NCI-H146 treated with DMSO at 0.1 percent for 48 hours (cell line): Measurements from ENCODE around the gene CACNA1C.

Experiments
- DNase-seq: peaks from one replicate; lab custom pipeline; 2025; ENCODE audit not compliant: unreplicated experiment; lab: John Stamatoyannopoulos, UW

The CACNA1C gene

DNA sequence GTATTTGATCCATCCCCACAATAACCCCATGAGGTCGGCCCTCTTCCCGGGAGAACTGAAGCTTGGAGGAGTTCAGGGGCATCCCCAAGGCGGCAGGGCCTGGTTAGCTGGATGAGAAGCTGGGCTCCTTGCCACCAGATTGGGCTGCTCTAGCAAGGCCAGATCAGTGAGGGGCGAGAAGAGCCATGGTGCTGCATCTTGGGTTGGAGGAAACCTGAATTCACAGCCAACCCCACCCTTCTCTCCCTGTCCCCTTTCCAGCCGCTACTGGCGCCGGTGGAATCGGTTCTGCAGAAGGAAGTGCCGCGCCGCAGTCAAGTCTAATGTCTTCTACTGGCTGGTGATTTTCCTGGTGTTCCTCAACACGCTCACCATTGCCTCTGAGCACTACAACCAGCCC, 513.4 kb downstream of the CACNA1C start:
- no peak for DNase-seq

DNA sequence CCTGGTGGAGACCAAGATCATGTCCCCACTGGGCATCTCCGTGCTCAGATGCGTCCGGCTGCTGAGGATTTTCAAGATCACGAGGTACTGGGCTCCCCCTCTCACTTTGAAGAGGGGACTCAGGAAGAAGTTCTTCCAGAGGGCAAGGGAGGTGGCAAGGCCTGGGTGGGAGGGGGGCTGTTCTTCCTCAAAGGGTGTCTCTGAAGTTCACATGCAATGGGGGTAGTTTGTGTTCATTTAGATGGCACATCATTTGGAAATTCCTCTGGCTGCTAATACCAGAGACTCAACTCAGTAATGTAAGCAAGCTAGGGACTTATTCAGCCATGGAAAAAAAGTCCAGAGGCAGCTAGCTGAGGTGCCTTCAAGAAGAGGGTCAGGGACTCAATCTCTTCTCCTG, 514.9 kb downstream of the CACNA1C start:
- no peak for DNase-seq

DNA sequence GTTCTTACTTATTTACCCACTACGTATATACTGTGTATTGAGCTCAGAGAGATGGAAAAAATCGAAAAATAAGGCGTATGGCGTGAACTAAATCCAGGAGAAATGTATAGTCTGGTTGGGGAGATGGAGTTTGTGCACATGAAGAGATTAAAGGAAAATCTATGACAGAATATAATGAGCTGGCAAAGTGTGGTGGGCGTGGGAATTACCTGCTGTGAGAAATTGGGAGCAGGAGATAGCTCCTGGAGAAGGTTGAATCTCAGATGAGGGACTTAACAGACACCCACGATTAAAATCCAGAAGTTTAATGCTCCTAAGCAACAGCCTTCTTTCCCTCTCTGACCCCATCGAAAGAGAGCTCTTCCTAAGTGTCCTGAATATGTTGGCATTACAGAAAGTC, 517.8 kb downstream of the CACNA1C start:
- DNase-seq: no peak

DNA sequence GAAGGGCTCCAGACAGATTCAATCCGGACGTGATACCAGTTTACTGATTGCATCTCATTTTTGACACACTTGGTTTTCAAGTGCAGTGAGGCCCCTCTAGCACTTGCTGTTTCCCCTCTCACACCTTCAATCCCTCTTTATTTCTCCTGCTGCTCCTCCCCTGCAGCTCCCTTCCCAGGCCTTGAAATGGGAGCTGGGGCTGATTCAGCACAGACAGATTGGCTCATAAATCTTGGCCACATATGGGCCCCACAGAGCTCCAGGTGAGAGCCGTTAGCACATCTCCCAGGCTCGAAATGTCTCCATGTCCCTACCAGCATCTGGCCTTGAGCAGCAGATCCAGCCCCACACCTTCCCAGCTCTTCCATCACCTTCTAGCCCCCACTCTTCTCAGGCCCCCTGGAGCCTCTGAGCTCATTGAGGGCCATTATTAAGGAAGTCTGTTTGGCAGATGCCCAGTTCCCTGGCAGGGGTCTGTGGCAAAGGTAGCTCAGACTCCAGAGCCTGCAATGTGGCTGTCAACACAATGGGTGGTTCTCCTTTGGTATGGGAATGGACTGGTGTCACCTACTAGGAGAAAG, 521.7 kb downstream of the CACNA1C start:
- DNase-seq: no peak

DNA sequence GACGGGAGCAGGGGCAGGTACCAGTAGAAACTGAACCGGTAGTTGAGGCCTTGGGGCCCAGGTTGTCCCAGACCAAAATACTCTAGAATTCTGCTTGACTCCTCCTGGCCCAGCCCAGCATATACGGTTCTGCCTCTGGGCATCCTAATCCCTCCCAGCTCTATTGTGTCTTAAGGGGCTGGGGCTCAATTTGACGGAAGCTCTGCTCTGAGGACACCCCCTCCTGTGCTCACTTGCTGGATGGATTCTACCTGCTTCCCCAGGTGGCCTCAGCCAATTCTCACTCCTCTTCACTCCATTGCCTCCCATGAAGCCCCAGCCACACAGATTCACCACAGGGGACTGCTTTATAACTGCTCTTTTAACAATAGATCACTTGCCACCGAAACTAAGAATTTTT, 522.5 kb downstream of the CACNA1C start:
- DNase-seq: no peak

DNA sequence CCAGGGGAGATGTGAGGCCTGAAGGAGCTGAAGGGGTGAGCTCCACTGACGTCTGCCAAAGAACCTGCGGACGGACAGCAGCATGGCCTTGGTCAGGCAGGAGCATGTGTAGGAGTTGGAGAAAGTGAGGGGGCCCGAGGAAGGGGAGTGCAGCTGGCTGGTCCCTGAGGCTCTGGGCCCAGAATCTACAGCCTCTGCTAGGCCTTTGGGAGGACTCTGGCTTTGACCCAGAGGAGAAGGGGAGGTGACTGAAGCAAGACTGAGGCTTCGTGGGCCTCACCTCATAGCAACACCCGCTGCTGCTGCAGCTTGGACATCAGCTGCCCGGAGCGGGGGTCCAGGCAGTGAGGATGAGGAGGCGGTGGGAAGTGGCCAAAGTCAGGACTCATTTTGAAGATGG, 525.4 kb downstream of the CACNA1C start:
- no peak for DNase-seq

DNA sequence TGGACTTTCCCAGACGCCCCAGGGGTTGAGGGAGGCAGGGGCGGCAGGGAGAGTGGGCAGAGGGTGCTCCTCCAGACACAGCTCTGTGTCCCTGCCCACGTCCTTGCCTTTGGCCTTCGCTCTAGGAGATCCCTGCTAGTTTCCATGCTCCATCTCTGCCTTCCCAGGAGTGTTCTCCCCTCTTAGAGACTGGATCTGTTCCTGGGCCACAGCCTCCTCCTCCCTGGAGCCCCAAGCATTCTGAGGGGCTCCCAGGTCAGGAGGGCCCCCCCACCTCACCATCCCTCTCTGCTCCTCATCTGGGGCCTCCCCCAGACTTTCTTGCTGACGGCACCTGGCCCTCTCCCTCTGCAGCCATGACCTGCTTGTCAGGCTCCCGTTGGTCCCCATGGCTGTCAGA, 526.0 kb downstream of the CACNA1C start:
- no peak for DNase-seq

DNA sequence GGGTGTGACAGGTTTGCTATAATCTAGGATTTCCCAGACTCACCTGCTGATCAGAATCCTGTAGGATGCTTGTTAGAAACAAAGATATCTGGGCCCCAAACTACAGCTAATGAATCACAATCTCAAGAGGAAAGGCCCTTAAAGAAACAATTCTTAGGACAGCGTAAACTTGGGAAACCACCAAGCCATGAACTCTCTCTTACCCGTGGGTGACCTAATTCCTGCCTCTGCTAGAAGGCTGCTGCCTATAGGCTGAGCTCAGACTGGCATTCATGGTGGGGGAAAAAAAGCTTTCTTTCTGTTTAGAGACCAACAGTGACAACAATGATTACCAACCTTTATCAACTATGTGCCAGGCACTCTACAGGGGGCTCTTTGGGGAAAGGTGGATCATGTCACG, 528.0 kb downstream of the CACNA1C start:
- no peak for DNase-seq

DNA sequence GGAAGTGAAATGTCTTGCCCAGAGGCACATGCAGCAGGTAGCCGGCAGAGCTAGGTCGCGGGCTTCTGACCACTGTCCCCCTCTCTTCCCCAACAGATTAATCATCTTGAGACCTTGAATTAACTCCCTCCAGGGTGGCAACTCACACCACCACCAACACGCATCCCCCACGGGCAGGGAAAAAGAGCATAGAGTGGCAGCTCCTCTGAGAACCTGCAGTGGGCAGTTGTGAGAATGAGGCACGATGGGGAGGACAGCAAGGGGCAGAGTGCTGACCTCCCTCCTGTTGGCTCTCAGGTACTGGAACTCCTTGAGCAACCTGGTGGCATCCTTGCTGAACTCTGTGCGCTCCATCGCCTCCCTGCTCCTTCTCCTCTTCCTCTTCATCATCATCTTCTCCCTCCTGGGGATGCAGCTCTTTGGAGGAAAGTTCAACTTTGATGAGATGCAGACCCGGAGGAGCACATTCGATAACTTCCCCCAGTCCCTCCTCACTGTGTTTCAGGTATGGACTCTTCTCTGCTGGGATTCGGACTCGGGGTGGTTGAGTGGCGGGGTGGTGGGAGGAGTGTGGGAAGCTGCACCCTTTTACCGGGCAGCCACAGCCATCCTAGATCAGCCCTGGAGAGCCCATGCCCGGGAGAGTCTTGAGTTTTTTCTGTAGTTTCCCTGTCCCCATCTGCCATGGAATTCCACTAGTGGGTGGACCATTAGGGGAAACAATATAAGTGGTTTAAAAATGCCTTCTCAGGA, 528.7 kb downstream of the CACNA1C start:
- no peak for DNase-seq

DNA sequence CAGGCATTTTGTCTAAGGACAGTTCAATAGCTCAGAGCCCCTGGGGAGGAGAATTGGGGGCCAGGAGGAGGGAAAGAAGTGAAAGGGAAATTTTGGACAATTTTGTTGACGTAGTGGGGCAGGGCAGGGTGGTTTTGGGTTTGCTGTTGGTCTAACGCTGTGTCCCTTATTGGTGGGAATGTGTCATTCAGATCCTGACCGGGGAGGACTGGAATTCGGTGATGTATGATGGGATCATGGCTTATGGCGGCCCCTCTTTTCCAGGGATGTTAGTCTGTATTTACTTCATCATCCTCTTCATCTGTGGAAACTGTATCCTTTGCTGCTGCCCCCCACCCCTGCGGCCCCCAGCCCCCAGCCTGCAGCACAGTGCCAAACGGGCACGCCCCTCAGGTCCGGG, 529.8 kb downstream of the CACNA1C start:
- no peak for DNase-seq

DNA sequence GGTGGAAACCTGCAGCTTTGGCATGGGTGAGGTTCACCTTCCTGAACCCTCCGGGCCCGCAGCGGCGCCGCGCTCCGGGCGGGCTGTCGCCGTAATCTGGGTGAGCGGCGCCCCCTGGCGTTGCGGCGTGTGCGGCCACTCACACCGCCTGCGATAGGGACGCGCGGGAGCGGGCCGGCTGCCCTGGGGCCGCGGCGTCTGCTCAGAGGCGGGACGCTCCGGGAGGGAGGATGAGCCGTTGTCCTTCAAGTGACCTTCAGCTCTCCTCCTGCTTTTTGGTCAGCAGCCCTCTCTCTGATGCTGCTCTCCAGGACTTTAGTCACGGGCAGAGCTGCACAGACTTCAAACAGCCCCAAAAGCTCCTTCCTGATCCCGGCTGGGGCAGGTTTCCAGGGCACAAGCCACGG, 530.3 kb downstream of the CACNA1C start:
- DNase-seq: no peak

DNA sequence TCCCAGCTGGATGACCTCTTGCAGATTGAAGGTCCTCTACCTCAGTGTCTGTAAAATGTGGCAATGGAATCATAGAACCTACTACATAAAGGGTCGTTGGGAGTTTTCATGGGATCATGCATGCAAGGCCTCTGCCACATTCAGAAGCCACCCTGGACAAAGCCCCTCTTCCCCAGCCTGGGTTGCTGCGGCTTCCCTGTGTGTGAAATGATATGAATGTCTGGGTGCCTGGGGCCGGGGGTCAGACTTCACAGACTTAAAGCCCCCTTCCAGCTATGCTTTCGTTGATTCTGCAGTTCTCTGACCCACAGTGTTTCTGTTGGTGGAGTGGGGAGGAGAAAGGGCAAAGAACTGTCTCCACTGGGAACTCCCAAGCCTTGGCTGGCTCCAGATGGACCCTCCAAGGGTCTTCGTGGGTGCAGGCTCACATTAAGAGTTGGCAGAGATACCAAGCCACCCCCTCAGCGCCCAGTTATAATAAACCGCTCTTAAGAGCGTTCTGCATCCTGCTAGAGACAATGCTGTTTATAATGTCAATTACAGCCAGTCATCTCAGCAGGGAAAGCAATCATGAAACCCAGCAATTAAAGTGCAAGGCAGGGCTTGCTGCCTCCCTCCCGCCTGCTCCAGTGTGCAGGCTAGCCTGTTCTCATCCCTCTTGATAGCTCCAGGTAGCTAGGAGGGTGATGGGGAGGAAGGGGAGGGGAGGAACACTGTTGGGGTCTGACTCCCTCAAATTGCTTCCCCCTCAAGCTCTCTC, 531.0 kb downstream of the CACNA1C start:
- no peak for DNase-seq

DNA sequence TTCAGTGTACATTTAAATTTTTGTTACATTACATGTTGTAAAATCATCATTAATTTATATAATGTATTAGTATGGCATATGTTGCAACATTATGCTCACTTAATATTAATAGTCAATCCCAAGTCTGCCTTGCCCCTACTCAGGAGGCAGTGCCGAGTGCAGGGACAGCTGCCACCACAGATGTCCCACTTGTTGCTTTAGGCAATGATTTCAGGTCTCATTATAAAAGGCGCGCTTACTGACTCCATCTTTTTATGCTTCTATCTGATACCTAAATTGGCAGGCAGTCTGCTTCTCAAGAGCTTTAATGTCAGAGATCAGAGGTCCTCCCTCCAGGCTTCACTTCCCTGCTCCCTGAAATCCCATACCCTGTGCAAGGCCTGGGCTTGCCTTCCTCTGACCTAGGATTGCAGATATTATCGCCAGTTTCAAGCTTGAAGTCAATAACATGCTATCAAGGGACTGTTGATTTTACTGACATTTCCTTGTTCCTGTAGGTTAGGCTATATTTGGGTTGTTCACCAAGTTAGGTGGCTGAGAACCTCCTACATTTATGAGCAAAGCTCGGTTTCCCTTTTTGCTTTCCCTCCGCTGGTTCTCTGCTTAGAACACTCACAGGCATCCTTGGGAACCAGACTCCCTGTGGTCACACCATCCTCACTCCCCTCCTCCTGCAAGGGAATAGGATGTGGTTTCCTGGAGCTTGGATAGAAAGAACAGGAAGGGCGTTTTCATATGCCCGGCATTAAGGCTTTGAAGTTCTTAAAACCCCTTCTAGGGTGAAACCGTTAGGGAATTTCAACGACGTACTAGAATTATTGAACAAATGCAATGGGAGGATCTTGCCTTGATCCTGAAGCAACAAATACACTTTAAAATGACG, 533.6 kb downstream of the CACNA1C start:
- DNase-seq: no peak

DNA sequence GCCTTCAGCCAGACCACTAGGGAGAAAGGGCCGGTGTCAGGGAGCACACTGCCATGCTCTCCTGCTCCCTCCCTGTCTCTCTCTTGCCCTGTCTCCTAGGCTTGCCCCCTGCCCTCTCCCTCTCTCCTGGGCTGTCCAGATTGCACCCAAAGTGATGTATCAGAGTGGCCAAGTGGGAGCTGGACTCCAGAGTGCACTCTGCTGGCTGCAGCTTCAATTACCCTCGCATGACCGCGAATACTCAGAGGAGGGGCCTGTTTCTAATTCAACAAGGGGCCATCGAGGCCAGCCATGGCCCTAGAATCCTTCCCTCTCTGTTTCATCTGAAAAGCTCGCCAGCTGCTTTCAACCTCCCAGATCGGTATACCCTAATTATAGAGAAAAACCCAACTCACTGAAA, 535.6 kb downstream of the CACNA1C start:
- DNase-seq: no peak

DNA sequence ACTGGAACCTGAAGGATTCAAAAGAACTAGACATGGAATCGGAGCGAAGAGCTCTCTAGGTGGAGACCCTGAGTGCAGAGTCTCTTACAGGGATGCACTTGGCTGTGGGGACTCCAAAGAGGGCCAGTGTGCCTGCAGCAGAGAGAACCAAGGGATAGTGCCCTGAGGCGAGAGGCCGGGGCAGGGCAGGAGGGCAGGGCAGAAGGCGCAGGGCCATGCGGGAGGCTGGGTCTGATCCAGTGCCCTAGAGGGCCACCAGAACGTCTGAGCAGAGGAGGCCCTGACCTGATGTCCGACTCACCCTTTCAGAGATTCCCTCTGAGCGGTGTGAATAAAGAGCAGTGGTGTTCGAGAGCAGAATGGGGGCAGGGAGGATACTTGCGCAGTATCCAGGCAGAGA, 536.6 kb downstream of the CACNA1C start:
- DNase-seq: no peak

DNA sequence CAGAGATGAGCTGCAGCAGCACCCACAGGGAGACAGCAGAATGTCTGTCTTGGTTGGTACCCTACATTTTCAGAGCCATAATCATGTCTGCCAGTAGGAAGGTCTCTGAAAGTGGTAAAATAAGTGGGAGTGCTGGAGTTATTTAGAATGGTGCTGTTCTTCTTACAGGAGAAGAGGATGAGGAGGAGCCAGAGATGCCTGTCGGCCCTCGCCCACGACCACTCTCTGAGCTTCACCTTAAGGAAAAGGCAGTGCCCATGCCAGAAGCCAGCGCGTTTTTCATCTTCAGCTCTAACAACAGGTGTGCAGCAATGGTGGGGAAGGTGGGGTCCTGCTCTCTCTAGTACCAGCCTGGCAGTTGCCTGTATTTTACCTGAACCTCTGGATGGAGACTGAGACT, 540.3 kb downstream of the CACNA1C start:
- DNase-seq: no peak

DNA sequence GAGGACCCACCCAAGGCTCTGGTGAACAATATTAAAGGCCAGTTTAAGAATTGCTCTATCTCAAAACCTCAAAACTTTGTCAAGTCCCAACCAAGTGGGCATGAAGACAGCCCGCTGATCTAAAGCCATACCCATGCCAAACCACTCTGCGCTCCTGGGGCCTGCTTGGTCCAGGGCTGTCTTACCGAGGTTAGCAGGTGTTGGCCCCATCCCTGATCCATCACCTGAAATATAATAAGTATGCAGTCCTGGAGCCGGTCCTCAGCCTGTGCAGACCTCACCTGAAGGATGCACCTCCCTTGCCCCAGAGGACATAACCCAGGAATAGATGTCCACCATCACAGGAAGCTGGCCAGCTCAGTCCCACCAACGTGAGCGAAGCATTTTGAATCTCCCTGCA, 543.7 kb downstream of the CACNA1C start:
- DNase-seq: no peak

DNA sequence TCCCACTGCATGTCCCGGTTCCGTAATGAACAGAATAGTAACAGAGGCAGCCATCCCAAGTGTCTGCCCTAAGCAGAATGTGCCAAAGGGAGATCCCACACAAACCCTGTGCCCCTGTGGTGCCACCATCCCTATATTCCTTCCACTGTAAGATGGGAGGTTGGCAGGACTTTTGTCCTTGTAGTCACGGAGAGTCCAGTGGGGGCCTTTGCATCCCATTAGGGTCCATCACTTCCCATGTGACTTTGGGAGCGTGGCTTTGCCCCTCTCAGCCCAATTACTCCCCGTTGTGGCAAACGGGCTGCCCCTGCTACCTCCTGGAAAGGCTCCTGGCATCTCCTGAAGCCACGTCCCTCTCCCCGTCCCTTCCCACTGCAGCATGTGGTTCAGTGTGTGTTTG, 552.5 kb downstream of the CACNA1C start:
- DNase-seq: no peak

DNA sequence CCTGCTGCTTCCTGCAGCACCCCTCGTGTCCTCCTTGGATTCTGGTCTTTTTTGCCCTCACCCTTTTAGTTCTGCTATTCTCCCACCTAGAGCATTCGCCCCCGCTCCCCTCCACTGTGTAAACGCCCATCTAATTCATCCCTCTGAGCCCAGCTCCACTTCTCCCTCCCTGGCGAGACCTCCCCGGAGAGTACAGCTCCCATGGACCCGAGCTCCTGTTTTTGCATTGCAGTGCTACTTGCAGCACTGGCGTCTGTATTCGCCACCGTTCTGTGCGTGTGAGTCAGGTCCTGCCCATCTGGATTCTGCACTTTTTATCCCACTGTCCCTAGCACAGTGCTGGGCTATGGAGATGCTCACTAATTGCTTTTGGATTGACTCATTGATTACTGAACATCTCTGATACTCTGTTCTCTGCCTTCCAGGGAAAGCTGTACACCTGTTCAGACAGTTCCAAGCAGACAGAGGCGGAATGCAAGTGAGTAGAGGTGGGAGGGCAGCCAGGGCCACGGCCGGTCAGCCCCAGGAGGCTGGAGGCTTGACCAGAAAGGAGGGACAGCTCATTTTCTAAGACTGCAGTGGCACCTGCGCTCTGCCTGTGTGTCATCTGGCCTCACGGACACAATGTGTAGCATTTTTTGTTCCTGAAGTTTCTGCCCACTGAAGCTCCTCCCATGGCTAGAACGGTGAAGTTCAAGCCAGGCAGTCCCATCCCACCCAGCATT, 553.6 kb downstream of the CACNA1C start:
- DNase-seq: no peak

DNA sequence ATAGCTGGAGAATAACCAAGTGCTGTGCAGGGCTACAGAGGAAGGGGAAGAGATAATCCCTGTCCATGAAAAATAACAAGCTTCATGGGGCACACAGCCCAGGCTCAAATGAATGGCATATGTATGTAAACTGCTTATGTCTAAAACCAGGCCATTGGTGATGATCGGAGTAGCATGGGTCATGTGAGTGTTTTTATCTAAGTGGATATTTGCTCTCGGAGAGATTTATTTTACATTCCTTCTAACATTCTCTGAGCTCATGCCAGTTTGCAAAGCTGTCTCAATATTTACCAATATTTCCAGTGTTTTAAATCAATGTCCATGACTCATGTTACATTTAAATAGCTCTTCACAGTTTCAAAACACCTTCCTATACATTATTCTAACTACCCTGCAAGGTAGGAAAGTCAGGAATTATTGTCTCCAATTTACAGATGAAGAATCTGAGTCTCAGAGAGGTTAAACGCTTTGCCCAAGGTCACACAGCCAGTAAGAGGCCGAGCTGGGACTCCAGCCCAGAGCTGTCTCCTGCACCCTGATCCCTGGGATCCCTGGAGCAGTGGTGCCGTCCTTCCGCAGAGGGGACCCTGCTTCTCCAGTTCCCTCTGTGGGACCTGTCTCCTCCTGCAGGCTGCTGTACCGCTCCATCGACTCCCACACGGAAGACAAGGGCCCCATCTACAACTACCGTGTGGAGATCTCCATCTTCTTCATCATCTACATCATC, 555.3 kb downstream of the CACNA1C start:
- DNase-seq: no peak
